HG03354 (cell line): ENCODE results near the gene MMRN2.
"Not testable (repeated sequence)": the region's sequence is repeated elsewhere in the genome, so short reads cannot be mapped to it uniquely, and the experiment has no call there.

Experiments used
- ATAC-seq: cut with Tn5 transposase; IDR thresholded peaks from one replicate; pipeline ENCODE4 v1.9.1; 2021; ENCODE audit warnings: mild to moderate bottlenecking; ENCODE audit not compliant: unreplicated experiment, poor library complexity, severe bottlenecking

MMRN2 gene

GRCh38 chr10:86957471-86958115 lies at the start of gene MMRN2:
TSS of gene MMRN2 (minus strand) at chr10:86957615. CDS start at chr10:86957541, 74 bp downstream.
- no peak for ATAC-seq

- ATAC-seq, result not testable (repeated sequence)
These were observed 49.7 kb upstream of the MMRN2 start for GRCh38 chr10:87007124-87007523.

- no peak for ATAC-seq
These were observed 43.1 kb upstream of the MMRN2 start for GRCh38 chr10:87000491-87000890.

GRCh38 chr10:86999802-87000403 lies 42.5 kb upstream of the MMRN2 start:
- not testable (repeated sequence) for ATAC-seq

GRCh38 chr10:86992929-86993328 lies 35.5 kb upstream of the MMRN2 start:
- no peak for ATAC-seq

GRCh38 chr10:86992456-86992855 lies 35.0 kb upstream of the MMRN2 start:
- no peak for ATAC-seq

GRCh38 chr10:86991362-86991761 lies 33.9 kb upstream of the MMRN2 start:
- ATAC-seq, result not testable (repeated sequence)

- ATAC-seq, result no peak
These were observed 31.1 kb upstream of the MMRN2 start for GRCh38 chr10:86988520-86988919.

- ATAC-seq, result not testable (repeated sequence)
These were observed 27.1 kb upstream of the MMRN2 start for GRCh38 chr10:86984498-86984897.

GRCh38 chr10:86981716-86982115 lies 24.3 kb upstream of the MMRN2 start:
- ATAC-seq, result no peak

GRCh38 chr10:86981020-86981419 lies 23.6 kb upstream of the MMRN2 start:
- ATAC-seq, result not testable (repeated sequence)

- ATAC-seq, result no peak
These were observed 22.6 kb upstream of the MMRN2 start for GRCh38 chr10:86979977-86980448.

- ATAC-seq, result no peak
These were observed 21.9 kb upstream of the MMRN2 start for GRCh38 chr10:86979296-86979818.

GRCh38 chr10:86978457-86978856 lies 21.0 kb upstream of the MMRN2 start:
- not testable (repeated sequence) for ATAC-seq

GRCh38 chr10:86976362-86977056 lies 19.1 kb upstream of the MMRN2 start:
- ATAC-seq, result no peak

GRCh38 chr10:86974484-86974883 lies 17.1 kb upstream of the MMRN2 start:
- ATAC-seq, result no peak

GRCh38 chr10:86972613-86973380 lies 15.4 kb upstream of the MMRN2 start:
- ATAC-seq, result no peak

GRCh38 chr10:86971232-86971991 lies 14.0 kb upstream of the MMRN2 start:
- peak; percentile 79 for ATAC-seq

- ATAC-seq, result no peak
These were observed 13.5 kb upstream of the MMRN2 start for GRCh38 chr10:86970982-86971231.
